PC-9 (cell line): ENCODE results near the gene GSKIP. TPM values are rescaled to one million over a fixed set of nuclear protein-coding genes. Genes with fewer than 3 reads are reported as not detected.

Source experiments
- BruUV-seq: library from RNA; stranded (reverse); fragments of 400-500 nt; replicated peaks from 2 replicates; lab custom pipeline; 2021; lab: Mats Ljungman, UMichigan
- CTCF ChIA-PET: fragments of 300-600 bp; sonication (Branson Sonifier 250); formaldehyde crosslinking; loops from one replicate; lab custom pipeline; 2022; ENCODE audit warnings: antibody characterized with exemption; lab: Charles Lee
- POLR2A ChIA-PET: fragments of 300-600 bp; sonication (Branson Sonifier 250); formaldehyde crosslinking; loops from one replicate; lab custom pipeline; 2022; ENCODE audit warnings: antibody characterized with exemption; ENCODE audit not compliant: unreplicated experiment; lab: Charles Lee
- DNase-seq, 2 experiments: peaks; one replicate each; pipeline versions ENCODE4 v3.0.0 to v3.0.0-alpha.2; 2015 to 2022; ENCODE audit warnings: mixed read lengths in 1 of 2
- H2AFZ ChIP-seq: fragments of 200-600 bp; sonication (generic); 2 replicates; pipeline ENCODE4 v1.8.1; 2017; ENCODE audit warnings: antibody characterized with exemption
- H3F3A ChIP-seq: fragments of 200-600 bp; sonication (generic); 2 replicates; pipeline ENCODE4 v1.8.1; 2017; ENCODE audit warnings: antibody characterized with exemption, mild to moderate bottlenecking, low read depth; ENCODE audit not compliant: insufficient read depth
- H3K27ac ChIP-seq: fragments of 200-600 bp; sonication (generic); 2 replicates; pipeline ENCODE4 v1.6.1; 2016; ENCODE audit warnings: mixed run types
- H3K27me3 ChIP-seq: fragments of 200-600 bp; sonication (generic); 2 replicates; pipeline ENCODE4 v1.6.1; 2016; ENCODE audit warnings: low read depth, mixed run types; ENCODE audit not compliant: insufficient read depth
- H3K36me3 ChIP-seq: fragments of 200-600 bp; sonication (generic); 2 replicates; pipeline ENCODE4 v1.6.1; 2016; ENCODE audit warnings: low read depth, mixed run types
- H3K4me1 ChIP-seq: fragments of 200-600 bp; sonication (generic); replicated peaks from 2 replicates; pipeline ENCODE4 v1.6.1; 2016; ENCODE audit warnings: mixed run types; ENCODE audit not compliant: insufficient read depth
- H3K4me2 ChIP-seq: fragments of 200-600 bp; sonication (generic); 2 replicates; pipeline ENCODE4 v1.6.1; 2017; ENCODE audit warnings: mixed run types
- H3K4me3 ChIP-seq: fragments of 200-600 bp; sonication (generic); 2 replicates; pipeline ENCODE4 v1.6.1; 2016; ENCODE audit warnings: mixed run types
- H3K79me2 ChIP-seq: fragments of 200-600 bp; sonication (generic); 2 replicates; pipeline ENCODE4 v1.6.1; 2017; ENCODE audit warnings: low read depth, mixed run types
- H3K9me2 ChIP-seq: fragments of 200-600 bp; sonication (generic); 2 replicates; pipeline ENCODE4 v1.8.1; 2017; ENCODE audit warnings: mild to moderate bottlenecking; ENCODE audit not compliant: insufficient read depth
- H3K9me3 ChIP-seq: fragments of 200-600 bp; sonication (generic); 2 replicates; pipeline ENCODE4 v1.8.1; 2016; ENCODE audit warnings: low read depth; ENCODE audit not compliant: insufficient read depth
- H4K20me1 ChIP-seq: fragments of 200-600 bp; sonication (generic); 2 replicates; pipeline ENCODE4 v1.8.1; 2017; ENCODE audit not compliant: insufficient read depth
- EZH2 ChIP-seq: fragments of 200-600 bp; sonication (generic); IDR thresholded peaks from 2 replicates; pipeline ENCODE4 v1.8.0; 2017; ENCODE audit warnings: antibody characterized with exemption, low read depth
- intact Hi-C: fragments of 100-400 bp; cut with micrococcal nuclease; formaldehyde crosslinking; loops from one replicate; pipeline ENCODE4 v1.10.0; 2022; ENCODE audit not compliant: unreplicated experiment
- total RNA-seq: library from RNA; stranded (reverse); gene quantifications from 2 replicates; pipeline ENCODE4 v1.2.3, GENCODE V29; 2021
- TF ChIP-seq, protein P1 (sequence below): fragments of 200-600 bp; sonication (generic); conservative IDR thresholded peaks from 2 replicates; pipeline ENCODE4 v1.6.1; 2017; ENCODE audit warnings: mixed run types, antibody characterized with exemption, mild to moderate bottlenecking, moderate library complexity

GSKIP gene
- total RNA-seq, 1 experiment from 2014 or later, result 7.2 TPM

DNA sequence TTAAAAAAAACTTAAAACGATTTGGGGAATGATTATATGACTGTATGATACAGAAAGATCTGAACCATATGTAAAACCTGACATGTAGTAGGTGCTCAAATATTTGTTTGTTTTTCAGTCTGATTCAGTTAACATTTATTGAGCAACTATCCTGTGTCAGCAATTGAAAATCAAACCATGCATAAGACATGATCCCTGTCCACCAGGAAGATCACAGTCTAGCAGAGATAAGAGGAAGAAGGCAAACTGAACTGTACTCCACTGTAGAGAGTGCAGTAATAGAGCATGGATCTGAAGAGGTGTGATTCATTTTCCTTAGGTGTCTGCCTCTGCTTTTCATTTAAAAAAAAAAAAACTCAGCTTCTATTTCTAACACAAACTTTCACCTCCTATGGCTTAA is 20.7 kb downstream of the GSKIP start:
- H3K4me3 ChIP-seq, result no peak overlapping the region
- no peak overlapping the region for H3K27ac ChIP-seq
- H2AFZ ChIP-seq, result no peak overlapping the region
- POLR2A ChIA-PET, result no interaction called here
- BruUV-seq, result no TSS peak
- H3K4me1 ChIP-seq, result no peaks in the 10 kb centered on the region
- no peaks in the 10 kb centered on the region for H3F3A ChIP-seq
- DNase-seq, result no peak
- intact Hi-C loops, result no loop called here
- no peak overlapping the region for H3K4me2 ChIP-seq
- no peaks in the 10 kb centered on the region for H3K27me3 ChIP-seq
- no peaks in the 10 kb centered on the region for H3K36me3 ChIP-seq
- no peaks in the 10 kb centered on the region for H4K20me1 ChIP-seq
- TF ChIP-seq, protein P1, sequence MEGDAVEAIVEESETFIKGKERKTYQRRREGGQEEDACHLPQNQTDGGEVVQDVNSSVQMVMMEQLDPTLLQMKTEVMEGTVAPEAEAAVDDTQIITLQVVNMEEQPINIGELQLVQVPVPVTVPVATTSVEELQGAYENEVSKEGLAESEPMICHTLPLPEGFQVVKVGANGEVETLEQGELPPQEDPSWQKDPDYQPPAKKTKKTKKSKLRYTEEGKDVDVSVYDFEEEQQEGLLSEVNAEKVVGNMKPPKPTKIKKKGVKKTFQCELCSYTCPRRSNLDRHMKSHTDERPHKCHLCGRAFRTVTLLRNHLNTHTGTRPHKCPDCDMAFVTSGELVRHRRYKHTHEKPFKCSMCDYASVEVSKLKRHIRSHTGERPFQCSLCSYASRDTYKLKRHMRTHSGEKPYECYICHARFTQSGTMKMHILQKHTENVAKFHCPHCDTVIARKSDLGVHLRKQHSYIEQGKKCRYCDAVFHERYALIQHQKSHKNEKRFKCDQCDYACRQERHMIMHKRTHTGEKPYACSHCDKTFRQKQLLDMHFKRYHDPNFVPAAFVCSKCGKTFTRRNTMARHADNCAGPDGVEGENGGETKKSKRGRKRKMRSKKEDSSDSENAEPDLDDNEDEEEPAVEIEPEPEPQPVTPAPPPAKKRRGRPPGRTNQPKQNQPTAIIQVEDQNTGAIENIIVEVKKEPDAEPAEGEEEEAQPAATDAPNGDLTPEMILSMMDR, result no peak
- TF ChIP-seq EZH2, result no peak
- no peaks in the 10 kb centered on the region for H3K9me3 ChIP-seq
- no peaks in the 10 kb centered on the region for H3K9me2 ChIP-seq
- CTCF ChIA-PET, result no interaction called here
- H3K79me2 ChIP-seq, result no peaks in the 10 kb centered on the region

DNA sequence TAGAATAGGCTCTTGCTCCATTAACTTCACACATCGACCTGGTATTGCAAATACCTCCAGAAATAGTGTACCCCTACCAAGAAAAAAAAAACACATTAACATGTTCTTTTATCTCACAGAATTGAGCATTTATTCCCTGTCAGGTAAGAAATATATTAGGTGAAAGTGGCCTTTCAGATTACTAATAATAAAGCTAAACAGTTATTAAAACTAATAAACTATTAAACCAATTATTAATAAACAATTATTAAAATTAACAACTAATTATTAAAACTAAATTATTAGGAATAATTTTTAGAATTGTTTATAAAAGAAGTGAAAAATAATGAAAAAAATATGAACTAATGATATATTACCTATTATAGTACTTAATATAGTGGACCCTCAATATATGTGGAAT is 21.4 kb downstream of the GSKIP start:
- Histone ChIP-seq H4K20me1 (no peaks in the 10 kb centered on the region), H3K36me3 (no peaks in the 10 kb centered on the region), H3K4me2 (no peak overlapping the region), H3F3A (no peaks in the 10 kb centered on the region), H2AFZ (no peak overlapping the region), H3K9me3 (no peaks in the 10 kb centered on the region), H3K9me2 (no peaks in the 10 kb centered on the region), H3K79me2 (no peaks in the 10 kb centered on the region), H3K27me3 (no peaks in the 10 kb centered on the region), H3K4me1 (no peaks in the 10 kb centered on the region), H3K27ac (no peak overlapping the region), H3K4me3 (no peak overlapping the region)
- ChIA-PET CTCF (no interaction called here), POLR2A (no interaction called here)
- intact Hi-C loops, result no loop called here
- TF ChIP-seq, protein P1, result no peak
- no peak for TF ChIP-seq EZH2
- no peak for DNase-seq
- BruUV-seq, result no TSS peak

DNA sequence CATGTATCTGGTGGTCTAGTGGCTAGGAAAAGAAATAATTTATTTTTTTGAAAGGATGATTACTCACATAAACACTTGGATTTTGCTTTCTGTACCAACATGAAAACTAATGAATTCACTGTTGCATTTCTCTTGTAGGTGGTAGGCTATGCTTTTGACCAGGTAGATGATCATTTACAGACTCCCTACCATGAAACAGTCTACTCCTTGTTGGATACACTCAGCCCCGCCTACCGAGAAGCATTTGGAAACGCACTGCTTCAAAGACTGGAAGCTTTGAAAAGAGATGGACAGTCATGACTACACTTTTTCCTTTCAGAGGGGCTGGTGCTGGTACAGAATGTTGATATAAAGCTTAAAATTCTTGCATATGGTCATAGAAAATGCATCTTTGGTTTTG is 22.1 kb downstream of the GSKIP start:
- DNase-seq, result no peak
- H3K36me3 ChIP-seq, result no peaks in the 10 kb centered on the region
- TF ChIP-seq, protein P1, result no peak
- TF ChIP-seq EZH2, result no peak

More for the DNA sequence above, 22.1 kb downstream of the GSKIP start:
- Histone ChIP-seq H3K4me1 (no peaks in the 10 kb centered on the region), H3K27me3 (no peaks in the 10 kb centered on the region), H3K27ac (no peak overlapping the region), H3K79me2 (no peaks in the 10 kb centered on the region), H4K20me1 (no peaks in the 10 kb centered on the region), H3K4me3 (no peak overlapping the region), H3K9me3 (no peaks in the 10 kb centered on the region), H3K4me2 (no peak overlapping the region), H2AFZ (no peak overlapping the region), H3F3A (no peaks in the 10 kb centered on the region), H3K9me2 (no peaks in the 10 kb centered on the region)
- BruUV-seq, result no TSS peak
- ChIA-PET CTCF (no interaction called here), POLR2A (no interaction called here)
- intact Hi-C loops, result no loop called here
